ENCODE data around the gene TBC1D22A.
"Not testable (repeated sequence)": the region's sequence is repeated elsewhere in the genome, so short reads cannot be mapped to it uniquely, and the experiment has no call there.

TBC1D22A gene

DNA sequence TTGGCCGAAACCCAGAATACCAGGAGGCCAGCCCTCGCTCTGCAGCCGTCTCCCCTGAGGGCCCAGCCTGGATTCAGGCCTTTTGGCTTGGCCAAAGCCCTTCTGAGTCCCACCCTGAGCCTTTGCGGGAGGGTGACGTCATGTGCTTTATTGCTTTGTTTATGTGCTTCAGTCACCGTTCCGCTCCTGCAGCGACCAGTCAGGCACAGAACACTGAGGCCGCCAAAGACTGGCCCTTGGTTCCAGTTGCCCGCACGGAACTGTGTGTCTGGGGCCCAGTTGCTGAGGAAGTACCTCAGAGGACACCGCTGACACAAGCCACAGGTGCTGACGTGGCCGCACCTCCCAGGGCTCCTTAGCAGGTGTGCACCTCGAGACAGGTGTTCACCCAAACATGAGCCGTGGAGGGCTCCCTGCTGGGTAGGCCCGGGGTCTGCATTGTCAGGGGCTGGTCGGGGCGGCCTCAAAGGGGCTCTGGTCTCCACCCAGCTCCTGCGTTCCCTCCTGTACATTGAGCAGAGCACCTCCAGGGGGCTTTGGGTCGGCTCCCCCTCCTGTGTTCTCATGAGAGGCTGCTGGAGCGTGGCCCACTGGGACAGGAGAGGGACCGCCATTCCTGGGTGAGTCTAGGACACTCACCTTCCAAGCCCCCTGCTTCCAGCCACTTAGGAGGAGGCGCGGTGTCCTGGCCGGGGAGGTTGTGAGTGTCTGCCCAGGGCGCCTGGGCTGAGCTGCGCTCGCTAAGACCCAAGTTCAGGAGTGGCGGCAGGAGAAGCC lies 376.8 kb downstream of the TBC1D22A start:
- DNase-seq (ENCODE audit: low read depth in 2 of 2), result no peak

GRCh38 chr22:47139790-47140119 lies 377.3 kb downstream of the TBC1D22A start:
- no peak for DNase-seq (ENCODE audit: low read depth in 2 of 2)

- DNase-seq (ENCODE audit: low read depth in 2 of 2), result not testable (repeated sequence)
Measured at GRCh38 chr22:47140975-47141374, 378.5 kb downstream of the TBC1D22A start.

- DNase-seq (ENCODE audit: low read depth in 2 of 2), result no peak
Measured at GRCh38 chr22:47142427-47143046, 380.1 kb downstream of the TBC1D22A start.

DNA sequence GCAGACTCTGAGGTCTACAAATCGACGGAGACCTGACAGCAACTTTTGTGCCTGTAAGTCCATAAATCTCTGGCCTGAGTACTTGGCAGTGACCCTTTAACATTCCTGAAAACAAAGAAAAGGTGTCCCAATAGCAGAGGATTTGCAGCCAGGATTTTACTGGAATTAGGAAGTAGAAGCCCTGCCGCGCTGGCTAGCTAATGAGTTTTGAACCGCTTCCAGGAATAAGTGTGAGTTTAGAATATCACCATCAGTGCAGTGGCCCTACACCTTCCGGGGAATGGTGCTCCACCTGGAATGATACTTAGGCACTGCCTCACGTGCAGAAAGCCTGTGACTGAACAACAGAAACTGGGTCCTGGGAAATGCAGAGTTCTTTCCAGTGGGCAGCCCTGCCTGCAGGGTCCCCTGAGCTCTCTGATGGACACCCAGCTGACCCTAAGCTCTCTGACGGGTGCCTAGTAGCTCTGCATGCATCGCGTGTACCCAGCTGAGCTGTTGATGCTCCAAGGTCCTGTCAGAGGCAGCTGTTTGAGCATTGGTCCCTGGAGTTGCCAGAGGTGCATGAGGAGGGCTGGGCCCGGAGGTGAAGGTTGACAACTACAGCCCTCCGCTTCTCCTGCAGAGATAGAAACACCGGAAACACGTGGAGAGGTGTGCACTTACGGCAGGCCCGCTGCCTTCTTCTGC lies 380.9 kb downstream of the TBC1D22A start:
- DNase-seq (ENCODE audit: low read depth in 2 of 2), result no peak

GRCh38 chr22:47144076-47144765 lies 381.8 kb downstream of the TBC1D22A start:
- no peak for DNase-seq (ENCODE audit: low read depth in 2 of 2)

GRCh38 chr22:47144791-47145425 lies 382.5 kb downstream of the TBC1D22A start:
- DNase-seq (ENCODE audit: low read depth in 2 of 2), result no peak

- no peak for DNase-seq (ENCODE audit: low read depth in 2 of 2)
Measured at GRCh38 chr22:47145883-47146282, 383.4 kb downstream of the TBC1D22A start.

DNA sequence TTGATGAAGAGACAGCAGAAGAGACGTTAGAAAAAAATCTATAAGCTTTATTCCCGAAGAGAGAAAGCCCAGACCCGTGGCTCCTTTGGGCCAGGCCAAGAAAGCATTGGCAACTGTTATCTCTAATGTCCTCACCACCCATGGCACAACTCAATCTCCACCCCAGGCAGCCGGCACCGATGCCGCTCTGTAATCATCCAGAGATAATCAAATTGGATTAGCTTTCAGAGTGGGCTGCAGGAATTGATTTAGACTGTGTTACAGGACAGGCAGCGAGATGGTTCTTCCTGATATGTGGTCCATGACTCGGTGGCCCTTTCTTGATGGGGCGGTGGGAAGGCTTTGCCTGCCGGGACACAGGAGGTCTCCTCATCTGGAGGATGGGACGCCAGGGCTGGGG lies 383.9 kb downstream of the TBC1D22A start:
- no peak for DNase-seq (ENCODE audit: low read depth in 2 of 2)

DNA sequence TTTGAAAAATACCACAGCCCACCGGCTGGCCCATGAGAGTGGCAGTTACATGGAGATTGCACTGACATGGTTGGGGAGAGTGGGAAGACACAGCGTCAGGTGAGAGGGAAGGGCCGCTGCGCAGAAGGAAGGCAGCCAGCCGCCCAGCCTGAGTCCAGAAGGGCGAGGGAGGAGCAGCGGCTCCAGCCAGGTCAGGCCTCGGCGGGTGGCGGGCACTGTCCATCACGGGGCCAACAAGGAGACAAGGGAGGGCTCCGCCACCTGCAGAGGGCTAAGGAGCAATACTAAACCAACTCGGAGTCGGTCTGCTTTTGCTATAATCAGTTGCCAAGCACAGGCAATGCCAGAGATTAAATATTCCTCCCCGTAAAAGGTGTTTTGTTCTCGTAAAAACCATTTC lies 384.5 kb downstream of the TBC1D22A start:
- DNase-seq (ENCODE audit: low read depth in 2 of 2), result no peak

- no peak for DNase-seq (ENCODE audit: low read depth in 2 of 2)
Measured at GRCh38 chr22:47147572-47147971, 385.1 kb downstream of the TBC1D22A start.

GRCh38 chr22:47148510-47148909 lies 386.1 kb downstream of the TBC1D22A start:
- DNase-seq (ENCODE audit: low read depth in 2 of 2), result no peak

DNA sequence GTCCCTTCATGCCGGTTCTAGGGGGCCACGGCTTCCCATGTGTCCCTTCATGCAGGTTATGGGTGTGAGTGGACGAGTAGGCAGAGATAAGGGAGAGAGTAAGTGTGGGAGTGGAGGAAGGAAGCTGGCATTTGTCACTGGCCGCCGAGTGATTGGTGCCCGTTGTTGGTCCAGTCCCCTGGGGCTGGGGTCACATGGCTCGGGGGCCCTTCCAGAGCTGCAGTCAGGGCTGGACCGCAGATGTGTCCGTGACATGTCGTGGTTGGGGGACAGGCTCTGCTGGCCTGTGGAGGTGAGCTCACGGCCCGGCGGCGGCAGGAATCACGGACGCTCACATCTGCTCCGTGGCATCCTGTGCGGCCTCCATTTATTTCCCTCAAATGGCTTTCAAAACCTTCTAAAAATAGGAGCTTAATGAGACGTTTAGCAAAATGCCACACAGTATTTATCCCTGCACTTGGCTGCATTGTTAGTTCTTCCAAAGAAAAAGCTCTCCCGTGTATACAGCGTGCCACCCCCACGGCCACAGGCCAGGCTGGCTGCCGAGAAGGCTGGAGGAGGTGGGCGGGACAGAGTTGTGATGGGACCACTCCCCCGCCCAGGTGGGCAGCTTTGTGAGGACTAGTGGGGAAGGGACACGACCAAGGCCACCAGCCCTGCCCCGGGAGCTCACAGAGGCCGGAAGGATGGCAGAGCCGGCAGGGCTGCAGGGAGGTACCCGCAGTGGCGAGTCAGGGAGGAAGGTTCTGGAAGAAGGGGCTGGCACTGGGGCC lies 386.7 kb downstream of the TBC1D22A start:
- no peak for DNase-seq (ENCODE audit: low read depth in 2 of 2)

DNA sequence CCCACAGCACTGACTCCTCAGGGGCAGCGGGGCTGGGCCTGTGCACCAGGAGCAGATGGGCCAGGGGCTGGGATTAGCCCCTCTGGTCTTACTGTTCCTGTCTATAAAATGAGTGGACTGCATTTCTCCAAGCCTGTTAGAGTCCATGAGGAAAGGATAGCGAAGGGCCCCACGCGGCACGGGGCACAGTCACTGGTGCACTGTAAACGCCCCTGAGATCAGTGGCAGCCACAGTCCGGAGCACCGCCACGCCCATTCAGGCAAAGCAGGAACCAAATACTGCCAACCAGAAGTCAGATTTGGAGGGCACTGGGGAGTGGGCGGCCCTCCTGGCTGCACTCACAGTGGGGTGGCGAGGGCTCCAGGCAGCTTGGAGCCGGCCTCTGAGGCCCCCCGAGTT lies 387.5 kb downstream of the TBC1D22A start:
- DNase-seq (ENCODE audit: low read depth in 2 of 2), result no peak

DNA sequence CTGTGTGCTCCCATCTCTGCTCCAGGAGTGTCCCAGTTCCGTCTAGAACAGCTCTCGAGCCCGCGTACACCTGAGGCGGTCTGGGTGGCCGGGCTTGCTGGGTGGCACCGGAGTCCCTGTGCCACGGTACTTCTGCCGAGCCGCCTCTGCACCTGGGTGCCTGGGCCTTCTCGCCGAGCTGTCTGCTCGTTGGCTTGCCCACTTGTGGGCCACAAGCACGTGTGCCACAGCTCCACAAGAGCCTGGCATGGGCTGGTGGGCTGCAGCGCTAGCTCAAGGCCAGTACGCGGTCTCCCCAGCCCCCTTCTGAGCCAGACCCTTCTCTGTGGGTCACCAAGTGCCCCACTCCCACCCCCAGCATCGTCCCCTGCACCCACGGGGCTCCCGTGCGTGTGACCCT lies 388.0 kb downstream of the TBC1D22A start:
- DNase-seq (ENCODE audit: low read depth in 2 of 2), result no peak

GRCh38 chr22:47151064-47151463 lies 388.6 kb downstream of the TBC1D22A start:
- no peak for DNase-seq (ENCODE audit: low read depth in 2 of 2)

DNA sequence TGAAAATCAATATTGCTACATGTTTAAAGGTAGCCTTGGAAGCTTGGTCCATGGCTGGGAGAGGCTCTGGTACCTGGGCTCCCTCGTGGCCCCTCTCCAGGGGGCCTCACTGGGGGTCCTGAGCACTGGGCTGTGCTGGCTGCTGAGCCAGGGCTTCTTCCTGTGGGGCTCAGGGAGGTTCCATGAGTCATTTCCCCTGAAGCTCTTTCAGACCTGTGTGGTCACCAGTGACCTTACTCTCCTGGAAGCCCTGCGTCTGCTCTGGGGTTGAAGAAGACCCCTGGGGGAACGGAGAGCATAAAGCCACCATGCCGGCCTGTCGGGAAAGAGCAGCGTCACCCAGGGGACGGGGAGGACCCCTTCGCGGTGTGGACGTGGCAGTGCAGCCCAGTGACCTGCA lies 389.0 kb downstream of the TBC1D22A start:
- DNase-seq (ENCODE audit: low read depth in 2 of 2), result no peak

GRCh38 chr22:47152236-47152635 lies 389.8 kb downstream of the TBC1D22A start:
- DNase-seq (ENCODE audit: low read depth in 2 of 2), result no peak

DNA sequence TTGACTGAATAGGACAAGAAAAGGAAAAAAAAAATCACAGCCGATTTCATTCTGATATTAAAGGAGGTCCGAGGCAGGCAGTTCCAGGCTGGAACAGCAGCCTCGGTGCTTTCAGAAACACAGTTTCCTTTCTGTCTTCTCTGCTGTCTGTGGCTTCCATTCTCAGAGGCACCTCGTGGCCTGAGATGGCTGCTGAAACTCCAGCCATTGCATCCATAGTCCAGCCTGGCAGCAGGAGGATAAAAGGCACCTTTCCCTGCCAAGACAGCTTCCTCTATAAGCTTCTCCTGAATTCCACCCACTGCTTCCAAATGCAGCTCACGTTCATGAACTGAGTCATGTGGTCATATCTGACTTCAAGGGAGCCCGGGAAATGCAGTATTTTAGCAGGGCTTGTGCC lies 390.5 kb downstream of the TBC1D22A start:
- no peak for DNase-seq (ENCODE audit: low read depth in 2 of 2)

DNA sequence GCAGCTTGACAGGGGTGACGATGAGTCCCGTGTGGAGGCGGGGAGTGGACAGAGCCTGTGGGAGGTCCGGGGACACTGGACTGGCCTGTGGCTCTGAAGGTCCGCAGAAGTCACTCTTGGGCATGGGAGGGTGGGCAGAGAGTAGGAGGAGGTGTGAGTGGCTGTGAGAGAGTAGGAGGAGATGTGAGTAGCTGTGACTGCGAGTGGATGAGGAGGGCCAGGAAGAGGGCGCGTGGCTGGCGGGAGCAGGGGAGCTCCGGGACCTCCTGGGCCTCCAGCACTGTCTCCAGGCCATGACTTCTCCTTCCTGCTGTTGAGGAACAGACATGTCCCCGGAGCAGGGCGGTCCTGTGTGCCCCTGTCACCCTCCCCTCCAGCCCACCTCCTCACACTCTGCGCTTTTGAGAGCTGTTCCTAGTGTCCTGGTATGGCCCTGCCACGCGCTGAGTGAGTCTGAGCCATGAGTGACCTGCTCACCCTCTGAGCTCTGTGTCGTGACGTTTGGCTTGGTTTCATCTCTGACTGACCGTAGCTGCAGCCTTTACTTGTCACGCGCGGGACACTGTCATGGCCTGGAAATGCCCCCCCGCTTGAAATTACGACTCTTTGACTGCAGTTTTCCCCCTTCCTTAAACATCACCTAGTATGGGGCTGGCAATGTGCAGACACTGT lies 391.5 kb downstream of the TBC1D22A start:
- DNase-seq (ENCODE audit: low read depth in 2 of 2), result no peak

GRCh38 chr22:47154621-47155081 lies 392.2 kb downstream of the TBC1D22A start:
- DNase-seq (ENCODE audit: low read depth in 2 of 2), result no peak

Measured in stimulated activated CD4-positive, alpha-beta T cell treated with anti-CD3 and anti-CD28 coated beads, Interleukin-12 subunit alpha, Interleukin-12 subunit beta, amount 100 ng/mL, for 24 hours (primary cell).